PFSK-1 (cell line): ENCODE measurements around the gene BCL2L11.

Experiments
- FOXP2 ChIP-seq: optimal IDR thresholded peaks from 2 replicates; pipeline ENCODE3; 2011; ENCODE audit warnings: borderline replicate concordance, control low read depth, inconsistent platforms; ENCODE audit not compliant: insufficient read depth; ENCODE audit errors: extremely low read length, extremely low read depth
- POLR2AphosphoS5 ChIP-seq: IDR thresholded peaks from 2 replicates; pipeline ENCODE4 v1.6.1; 2012; ENCODE audit warnings: low read depth, mild to moderate bottlenecking, control low read depth, low read length, moderate library complexity
- SIN3A ChIP-seq: IDR thresholded peaks from 2 replicates; pipeline ENCODE4 v1.6.1; 2012; ENCODE audit warnings: mild to moderate bottlenecking, low read length, moderate library complexity, borderline replicate concordance; ENCODE audit not compliant: insufficient read depth
- TAF1 ChIP-seq: IDR thresholded peaks from 2 replicates; pipeline ENCODE4 v1.6.1; 2012; ENCODE audit warnings: low read length, control low read depth, borderline replicate concordance; ENCODE audit not compliant: insufficient read depth
- TF ChIP-seq, protein P1 (sequence below), 2 experiments: IDR thresholded peaks; 2 replicates each; pipeline versions ENCODE4 v1.6.1 to v1.8.0; 2011 to 2012; ENCODE audit warnings: low read depth in 2 of 2, low read length in 2 of 2, control low read depth in 1 of 2, inconsistent platforms in 1 of 2, mild to moderate bottlenecking in 1 of 2, moderate library complexity in 1 of 2; ENCODE audit not compliant: insufficient read depth in 1 of 2

BCL2L11 gene

GRCh38 chr2:111210036-111210435, 89.3 kb downstream of the BCL2L11 start:
- TF ChIP-seq SIN3A (no peak), POLR2AphosphoS5 (no peak)
- TF ChIP-seq, protein P1, sequence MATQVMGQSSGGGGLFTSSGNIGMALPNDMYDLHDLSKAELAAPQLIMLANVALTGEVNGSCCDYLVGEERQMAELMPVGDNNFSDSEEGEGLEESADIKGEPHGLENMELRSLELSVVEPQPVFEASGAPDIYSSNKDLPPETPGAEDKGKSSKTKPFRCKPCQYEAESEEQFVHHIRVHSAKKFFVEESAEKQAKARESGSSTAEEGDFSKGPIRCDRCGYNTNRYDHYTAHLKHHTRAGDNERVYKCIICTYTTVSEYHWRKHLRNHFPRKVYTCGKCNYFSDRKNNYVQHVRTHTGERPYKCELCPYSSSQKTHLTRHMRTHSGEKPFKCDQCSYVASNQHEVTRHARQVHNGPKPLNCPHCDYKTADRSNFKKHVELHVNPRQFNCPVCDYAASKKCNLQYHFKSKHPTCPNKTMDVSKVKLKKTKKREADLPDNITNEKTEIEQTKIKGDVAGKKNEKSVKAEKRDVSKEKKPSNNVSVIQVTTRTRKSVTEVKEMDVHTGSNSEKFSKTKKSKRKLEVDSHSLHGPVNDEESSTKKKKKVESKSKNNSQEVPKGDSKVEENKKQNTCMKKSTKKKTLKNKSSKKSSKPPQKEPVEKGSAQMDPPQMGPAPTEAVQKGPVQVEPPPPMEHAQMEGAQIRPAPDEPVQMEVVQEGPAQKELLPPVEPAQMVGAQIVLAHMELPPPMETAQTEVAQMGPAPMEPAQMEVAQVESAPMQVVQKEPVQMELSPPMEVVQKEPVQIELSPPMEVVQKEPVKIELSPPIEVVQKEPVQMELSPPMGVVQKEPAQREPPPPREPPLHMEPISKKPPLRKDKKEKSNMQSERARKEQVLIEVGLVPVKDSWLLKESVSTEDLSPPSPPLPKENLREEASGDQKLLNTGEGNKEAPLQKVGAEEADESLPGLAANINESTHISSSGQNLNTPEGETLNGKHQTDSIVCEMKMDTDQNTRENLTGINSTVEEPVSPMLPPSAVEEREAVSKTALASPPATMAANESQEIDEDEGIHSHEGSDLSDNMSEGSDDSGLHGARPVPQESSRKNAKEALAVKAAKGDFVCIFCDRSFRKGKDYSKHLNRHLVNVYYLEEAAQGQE (IDR thresholded peaks at IDR 0.05; ENCODE audit: insufficient read depth in 1 of 2, low read depth in 2 of 2, low read length in 2 of 2) = no peak

DNA sequence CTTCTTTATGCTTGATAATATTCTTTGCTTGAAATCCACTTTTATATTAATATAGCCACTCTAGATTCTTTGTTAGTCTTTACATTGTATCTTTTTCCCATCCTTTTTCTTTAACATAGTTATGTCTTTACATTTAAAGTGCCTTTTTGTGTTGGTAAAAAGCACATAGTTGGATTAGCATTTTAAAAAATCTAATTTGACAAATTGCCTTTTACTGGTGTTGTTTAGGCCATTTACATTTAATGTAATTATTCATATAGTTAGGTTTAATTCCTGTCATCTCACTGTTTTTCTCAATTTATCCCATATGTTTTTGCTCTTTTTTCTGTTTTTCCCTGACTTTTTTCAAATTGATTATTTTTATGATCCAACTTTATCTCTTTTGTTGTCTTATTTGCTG, 93.2 kb downstream of the BCL2L11 start:
- TF ChIP-seq FOXP2 (no peak), SIN3A (no peak)

DNA sequence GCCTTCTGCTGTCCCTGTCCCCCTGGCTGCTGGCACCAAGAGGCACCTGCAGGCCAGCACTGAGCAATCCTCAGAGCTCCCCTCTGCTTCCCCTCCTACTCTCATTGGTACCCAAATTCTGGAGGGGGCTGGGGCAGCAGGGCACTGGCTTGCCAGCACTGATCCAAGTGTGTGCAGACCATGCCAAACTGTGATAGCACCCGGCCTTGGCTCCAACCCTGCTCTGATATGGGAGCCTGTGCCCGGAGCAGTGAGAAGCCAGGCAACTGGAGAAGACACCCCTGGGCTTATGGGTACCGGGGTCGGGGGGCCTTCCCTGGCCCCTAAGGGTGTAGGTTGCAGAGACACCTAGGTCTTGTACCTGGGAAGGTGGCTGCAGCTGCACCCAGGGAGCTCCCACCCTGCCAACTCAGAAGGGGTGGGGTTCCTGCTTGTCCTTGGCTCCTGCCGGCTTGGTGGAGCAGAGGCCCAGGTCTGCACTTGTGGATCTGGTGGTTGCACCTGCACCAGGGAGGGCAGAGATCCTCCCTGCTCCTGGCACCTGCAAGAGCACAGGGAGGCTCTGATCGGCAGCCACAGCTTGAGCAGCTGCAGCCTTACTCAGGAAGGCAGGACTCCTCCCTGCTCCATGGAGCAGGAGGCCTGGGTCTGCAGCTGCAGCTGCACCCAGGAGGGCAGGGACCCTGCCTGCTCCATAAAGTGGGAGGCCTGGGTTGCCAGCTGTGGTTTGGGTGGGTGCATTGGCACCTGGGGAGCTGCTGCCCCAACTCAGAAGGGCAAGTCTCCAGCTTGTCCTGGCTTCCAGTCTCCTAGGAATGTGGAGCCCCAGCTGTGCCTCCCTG, 96.3 kb downstream of the BCL2L11 start:
- TF ChIP-seq SIN3A (no peak), POLR2AphosphoS5 (no peak), TAF1 (no peak), FOXP2 (no peak)
- TF ChIP-seq, protein P1 (IDR thresholded peaks at IDR 0.05; ENCODE audit: insufficient read depth in 1 of 2, low read depth in 2 of 2, low read length in 2 of 2) = no peak
